H1 (cell line): ENCODE data around the gene RPTOR. TPM values are rescaled to one million over a fixed set of nuclear protein-coding genes. Genes with fewer than 3 reads are reported as not detected.

ENCODE experiments used
- BACH1 ChIP-seq: IDR thresholded peaks from 2 replicates; pipeline ENCODE4 v1.6.1; 2012; ENCODE audit warnings: low read length, improper control_type of control experiment
- CHD7 ChIP-seq: fragments of 300-600 bp; sonication (generic); IDR thresholded peaks from 2 replicates; pipeline ENCODE4 v1.7.1; 2012; ENCODE audit warnings: low read length, moderate library complexity, mild to moderate bottlenecking, inconsistent platforms; ENCODE audit not compliant: insufficient replicate concordance
- CTBP2 ChIP-seq: IDR thresholded peaks from 2 replicates; pipeline ENCODE4 v1.7.0; 2011; ENCODE audit warnings: borderline replicate concordance, mild to moderate bottlenecking, moderate library complexity, mixed read lengths, low read length; ENCODE audit not compliant: insufficient read depth, insufficient read length
- FOSL1 ChIP-seq: IDR thresholded peaks from 2 replicates; pipeline ENCODE4 v1.6.1; 2011; ENCODE audit warnings: mild to moderate bottlenecking, low read depth, low read length, moderate library complexity; ENCODE audit not compliant: insufficient read depth
- JUN ChIP-seq: IDR thresholded peaks from 2 replicates; pipeline ENCODE4 v1.6.1; 2011; ENCODE audit warnings: low read depth, mild to moderate bottlenecking, improper control_type of control experiment, low read length
- MAX ChIP-seq: IDR thresholded peaks from 2 replicates; pipeline ENCODE4 v1.6.1; 2012; ENCODE audit warnings: inconsistent platforms
- SUZ12 ChIP-seq: fragments of 200-600 bp; sonication (generic); IDR thresholded peaks from 2 replicates; pipeline ENCODE4 v1.6.1; 2012; ENCODE audit warnings: mild to moderate bottlenecking, inconsistent platforms, low read length, moderate library complexity, mixed read lengths
- TBP ChIP-seq: IDR thresholded peaks from 2 replicates; pipeline ENCODE4 v1.6.1; 2011; ENCODE audit warnings: low read depth, low read length, improper control_type of control experiment
- TCF12 ChIP-seq: IDR thresholded peaks from 2 replicates; pipeline ENCODE4 v1.6.1; 2011; ENCODE audit warnings: low read depth, mild to moderate bottlenecking, low read length
- USF2 ChIP-seq: IDR thresholded peaks from 2 replicates; pipeline ENCODE4 v1.6.1; 2011; ENCODE audit warnings: low read length, improper control_type of control experiment
- ZNF274 ChIP-seq: IDR thresholded peaks from 2 replicates; pipeline ENCODE4 v1.7.0; 2012; ENCODE audit warnings: low read length, borderline replicate concordance; ENCODE audit errors: extremely low read depth
- polyA plus RNA-seq, 7 experiments: library from polyadenylated mRNA; depleted of rRNA in 3 of 7; stranded (reverse) in 5 of 7; unstranded in 2 of 7; fragments of >200 nt in 5 of 7; fragments of 200-250 nt in 2 of 7; gene quantifications; 1 replicate in 5 of 7; 2 replicates in 1 of 7; 4 replicates in 1 of 7; pipeline versions ENCODE4 v1.2.1 to v1.2.3, GENCODE V29; 2011 to 2013; ENCODE audit warnings: missing spikeins in 2 of 7, mixed read lengths in 2 of 7
- total RNA-seq: library from RNA; stranded (reverse); fragmentation: NEBNext Ultra II Directional; extraction: Animal tissue kit (Norgen Biotek cat#: 25700); gene quantifications from 2 replicates; pipeline ENCODE4 v1.2.1, GENCODE V29; 2021

Gene RPTOR
- total and polyA plus RNA-seq, 2 of the 8 experiments (the other 6 are each of a cell fraction or from before 2014, with no cell fraction given), result 6.9 to 28.7 TPM

- TF ChIP-seq CHD7 (no peak), ZNF274 (no peak), USF2 (no peak), TCF12 (no peak), SUZ12 (no peak; the same call in 1 of the 2 replicates), JUN (no peak), CTBP2 (no peak), TBP (no peak), FOSL1 (no peak), BACH1 (no peak), MAX (no peak)
Measured at GRCh38 chr17:80989586-80989913, 444.9 kb downstream of the RPTOR start (continued).
